IMR-90 (cell line): ENCODE data around the gene LIN52. TPM values are rescaled to one million over a fixed set of nuclear protein-coding genes. Genes with fewer than 3 reads are reported as not detected.

Source experiments
- ATAC-seq: fragments of 200-7000 bp; cut with Tn5 transposase; 2 replicates; pipeline ENCODE4 v1.9.1; 2020; ENCODE audit warnings: low read depth, mild to moderate bottlenecking, moderate library complexity
- BruUV-seq: library from RNA; stranded (reverse); fragments of 400-500 nt; replicated peaks from 2 replicates; lab custom pipeline; 2021; lab: Mats Ljungman, UMichigan
- CTCF ChIA-PET: fragments of 300-600 bp; formaldehyde crosslinking; extraction: SDS; loops from one replicate; lab custom pipeline; 2021; ENCODE audit warnings: antibody characterized with exemption; lab: Yijun Ruan, JAX
- POLR2A ChIA-PET: fragments of 300-600 bp; sonication (Branson Sonifier 250); formaldehyde crosslinking; loops from one replicate; lab custom pipeline; 2022; ENCODE audit warnings: antibody characterized with exemption; ENCODE audit not compliant: unreplicated experiment; lab: Charles Lee
- DNase-seq: peaks from one replicate; pipeline ENCODE4 v3.0.0; 2013
- H2AFZ ChIP-seq: replicated peaks from 2 replicates; pipeline ENCODE3; 2013; ENCODE audit warnings: low read length, mild to moderate bottlenecking; ENCODE audit not compliant: poor library complexity
- H2AK5ac ChIP-seq: 2 replicates; pipeline ENCODE4 v1.6.1; 2013; ENCODE audit warnings: low read depth, low read length, inconsistent platforms
- H2AK9ac ChIP-seq: replicated peaks from 2 replicates; pipeline ENCODE3; 2013; ENCODE audit warnings: mild to moderate bottlenecking, low read depth, low read length, moderate library complexity; ENCODE audit not compliant: poor library complexity
- H2BK120ac ChIP-seq: 2 replicates; pipeline ENCODE4 v1.6.1; 2013; ENCODE audit warnings: low read depth, low read length, inconsistent platforms
- H2BK15ac ChIP-seq: 3 replicates; pipeline ENCODE4 v1.6.1; 2013; ENCODE audit warnings: low read depth, low read length, inconsistent platforms
- H2BK20ac ChIP-seq: 2 replicates; pipeline ENCODE4 v1.6.1; 2013; ENCODE audit warnings: low read depth, mild to moderate bottlenecking, inconsistent platforms, low read length, moderate library complexity
- H2BK5ac ChIP-seq: 2 replicates; pipeline ENCODE4 v1.6.1; 2013; ENCODE audit warnings: mild to moderate bottlenecking, low read depth, low read length, inconsistent platforms; ENCODE audit not compliant: poor library complexity, severe bottlenecking
- H3K14ac ChIP-seq: replicated peaks from 2 replicates; pipeline ENCODE4 v1.6.1; 2013; ENCODE audit warnings: low read depth, low read length, inconsistent platforms
- H3K18ac ChIP-seq: 2 replicates; pipeline ENCODE4 v1.6.1; 2013; ENCODE audit warnings: low read depth, low read length, control low read depth
- H3K23ac ChIP-seq: 2 replicates; pipeline ENCODE4 v1.6.1; 2013; ENCODE audit warnings: low read depth, low read length, inconsistent platforms
- H3K27ac ChIP-seq: 2 replicates; pipeline ENCODE4 v1.5.1; 2013; ENCODE audit warnings: mild to moderate bottlenecking, control low read depth, low read length; ENCODE audit not compliant: insufficient read depth
- H3K27me3 ChIP-seq: 2 replicates; pipeline ENCODE4 v1.6.1; 2013; ENCODE audit warnings: low read length; ENCODE audit not compliant: control insufficient read depth, insufficient read depth
- H3K36me3 ChIP-seq: 2 replicates; pipeline ENCODE4 v1.6.1; 2013; ENCODE audit warnings: low read length, mixed read lengths; ENCODE audit not compliant: control insufficient read depth, insufficient read depth
- H3K4ac ChIP-seq: 2 replicates; pipeline ENCODE4 v1.6.1; 2013; ENCODE audit warnings: low read depth, low read length, inconsistent platforms
- H3K4me1 ChIP-seq: 2 replicates; pipeline ENCODE4 v1.6.1; 2013; ENCODE audit warnings: low read length, mixed read lengths; ENCODE audit not compliant: control insufficient read depth, insufficient read depth
- H3K4me2 ChIP-seq: 2 replicates; pipeline ENCODE4 v1.6.1; 2013; ENCODE audit warnings: low read depth, mild to moderate bottlenecking, control low read depth, low read length, moderate library complexity
- H3K4me3 ChIP-seq: 2 replicates; pipeline ENCODE4 v1.5.1; 2013; ENCODE audit warnings: low read depth, mild to moderate bottlenecking, control low read depth, low read length, moderate library complexity; ENCODE audit not compliant: insufficient read depth
- H3K56ac ChIP-seq: 2 replicates; pipeline ENCODE4 v1.6.1; 2013; ENCODE audit warnings: low read length, inconsistent platforms; ENCODE audit not compliant: insufficient read depth; ENCODE audit errors: extremely low read depth
- H3K79me1 ChIP-seq, 2 experiments: 2 replicates each; pipeline ENCODE4 v1.6.1; 2013; ENCODE audit warnings: low read length in 2 of 2, inconsistent platforms in 1 of 2, low read depth in 1 of 2
- H3K9ac ChIP-seq: 2 replicates; pipeline ENCODE4 v1.6.1; 2013; ENCODE audit warnings: low read depth, low read length, control low read depth
- H3K9me1 ChIP-seq: 2 replicates; pipeline ENCODE4 v1.6.1; 2013; ENCODE audit warnings: low read length, inconsistent platforms; ENCODE audit not compliant: insufficient read depth
- H3K9me3 ChIP-seq: 2 replicates; pipeline ENCODE4 v1.6.1; 2013; ENCODE audit warnings: low read length; ENCODE audit not compliant: control insufficient read depth, insufficient read depth
- H4K20me1 ChIP-seq: 2 replicates; pipeline ENCODE4 v1.6.1; 2013; ENCODE audit warnings: low read length, inconsistent platforms; ENCODE audit not compliant: insufficient read depth
- H4K5ac ChIP-seq: 2 replicates; pipeline ENCODE4 v1.6.1; 2013; ENCODE audit warnings: mild to moderate bottlenecking, low read depth, low read length, control low read depth
- H4K8ac ChIP-seq, 2 experiments: 2 replicates each; pipeline ENCODE4 v1.6.1; 2013; ENCODE audit warnings: low read depth in 2 of 2, low read length in 2 of 2, control low read depth in 1 of 2, inconsistent platforms in 1 of 2
- H4K91ac ChIP-seq: 2 replicates; pipeline ENCODE4 v1.6.1; 2013; ENCODE audit warnings: low read depth, low read length, inconsistent platforms; ENCODE audit not compliant: insufficient read depth
- BHLHE40 ChIP-seq: fragments of 150-350 bp; IDR thresholded peaks from 2 replicates; pipeline ENCODE4 v1.6.1; 2016; ENCODE audit warnings: mild to moderate bottlenecking, low read depth, low read length
- CEBPB ChIP-seq: IDR thresholded peaks from 2 replicates; pipeline ENCODE4 v1.6.1; 2012; ENCODE audit warnings: low read depth, low read length, improper control_type of control experiment
- CHD1 ChIP-seq: IDR thresholded peaks from 2 replicates; pipeline ENCODE4 v1.6.1; 2012; ENCODE audit warnings: low read depth, low read length, improper control_type of control experiment
- MAZ ChIP-seq: IDR thresholded peaks from 2 replicates; pipeline ENCODE4 v1.6.1; 2012; ENCODE audit warnings: low read depth, mild to moderate bottlenecking, low read length, improper control_type of control experiment, moderate library complexity, borderline replicate concordance
- MXI1 ChIP-seq: IDR thresholded peaks from 2 replicates; pipeline ENCODE4 v1.6.1; 2012; ENCODE audit warnings: low read depth, mild to moderate bottlenecking, low read length, moderate library complexity, borderline replicate concordance
- NFE2L2 ChIP-seq: fragments of 150-350 bp; IDR thresholded peaks from 2 replicates; pipeline ENCODE4 v1.6.1; 2016; ENCODE audit warnings: low read depth, mild to moderate bottlenecking, low read length
- POLR2A ChIP-seq: IDR thresholded peaks from 2 replicates; pipeline ENCODE4 v1.6.1; 2012; ENCODE audit warnings: mild to moderate bottlenecking, low read depth, low read length
- RAD21 ChIP-seq: IDR thresholded peaks from 2 replicates; pipeline ENCODE4 v1.6.1; 2012; ENCODE audit warnings: low read length, improper control_type of control experiment
- RFX5 ChIP-seq: IDR thresholded peaks from 2 replicates; pipeline ENCODE4 v1.8.0; 2012; ENCODE audit warnings: low read depth, mild to moderate bottlenecking, low read length, moderate library complexity
- SMC3 ChIP-seq: fragments of 150-350 bp; IDR thresholded peaks from 2 replicates; pipeline ENCODE4 v1.6.1; 2016; ENCODE audit warnings: low read depth, mild to moderate bottlenecking, antibody characterized with exemption, low read length, moderate library complexity
- WGBS, 2 experiments: methylation state at CpG; one replicate each; pipeline versions ENCODE4 v1.1.5 to v1.1.7; 2013; ENCODE audit warnings: missing lambda C conversion rate in 2 of 2; ENCODE audit not compliant: insufficient read length in 1 of 2; ENCODE audit errors: extremely low coverage in 2 of 2; 5-methylcytosine and 5-hydroxymethylcytosine counted together
- dilution Hi-C: fragments of 300-500 bp; cut with HindIII; formaldehyde crosslinking; loops from one replicate; pipeline ENCODE4 v1.14.3; 2018; ENCODE audit warnings: low sequenced_read_pairs; ENCODE audit not compliant: unreplicated experiment
- in situ Hi-C: fragments of 300-500 bp; cut with MboI; formaldehyde crosslinking; loops from 3 replicates; pipeline ENCODE4 v1.14.3; 2019; ENCODE audit warnings: low sequenced_read_pairs, inconsistent platforms, mixed read lengths
- intact Hi-C: fragments of 100-400 bp; cut with micrococcal nuclease; formaldehyde crosslinking; loops from 2 replicates; pipeline ENCODE4 v1.10.0; 2022
- polyA plus RNA-seq, 3 experiments: library from polyadenylated mRNA; depleted of rRNA; stranded (reverse); fragments of >200 nt; gene quantifications; 2 replicates each; pipeline ENCODE4 v1.2.3, GENCODE V29; 2012; ENCODE audit warnings: low replicate concordance in 1 of 3
- total RNA-seq: library from RNA; depleted of rRNA; stranded (reverse); fragments of >200 nt; gene quantifications from 2 replicates; pipeline ENCODE4 v1.2.3, GENCODE V29; 2012
- TF ChIP-seq, protein P1 (sequence below): fragments of 150-350 bp; IDR thresholded peaks from 2 replicates; pipeline ENCODE4 v1.6.1; 2016; ENCODE audit warnings: low read depth, mild to moderate bottlenecking, low read length, moderate library complexity, borderline replicate concordance
- TF ChIP-seq, protein P2 (sequence below): conservative IDR thresholded peaks from 2 replicates; pipeline ENCODE4 v1.5.1; 2012; ENCODE audit warnings: mild to moderate bottlenecking, low read depth, low read length, improper control_type of control experiment
- TF ChIP-seq, protein P3 (sequence below): fragments of 150-350 bp; IDR thresholded peaks from 2 replicates; pipeline ENCODE4 v1.6.1; 2017; ENCODE audit warnings: mild to moderate bottlenecking, antibody characterized with exemption, low read length, low read depth

Gene LIN52
- total and polyA plus RNA-seq, 2 of the 4 experiments (the other 2 are of a cell fraction): 6.1 to 11.5 TPM

DNA sequence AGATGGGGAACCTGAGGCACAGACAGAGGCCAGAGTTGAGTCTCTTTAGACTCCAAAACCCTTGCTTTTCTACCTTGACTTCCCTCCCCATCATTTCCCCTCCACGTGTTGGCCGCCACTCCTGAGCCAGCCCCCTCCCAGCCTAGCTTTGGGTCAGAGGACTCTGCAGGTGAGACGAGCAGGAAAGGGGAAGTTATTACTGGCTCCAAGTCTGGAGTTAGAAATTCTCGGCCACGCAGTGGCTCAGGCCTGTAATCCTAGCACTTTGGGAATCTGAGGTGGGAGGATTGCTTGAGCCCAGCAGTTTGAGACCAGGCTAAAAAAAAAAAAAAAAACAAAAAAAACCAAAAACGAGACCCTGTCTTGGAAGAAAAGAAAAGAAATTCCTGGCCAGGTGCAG, 163.3 kb downstream of the LIN52 start:
- DNase-seq: no peak
- Histone ChIP-seq H4K8ac (no peak overlapping the region), H3K4ac (no peak overlapping the region), H3K9me1 (no peaks in the 10 kb centered on the region), H2BK5ac (no peak overlapping the region), H4K91ac (no peak overlapping the region), H2BK120ac (no peak overlapping the region), H3K14ac (no peak overlapping the region), H3K4me2 (no peak overlapping the region), H3K18ac (no peak overlapping the region), H3K36me3 (no peaks in the 10 kb centered on the region), H3K27me3 (peaks cover 65% of the 10 kb centered on the region), H3K4me3 (no peak overlapping the region), H3K56ac (no peak overlapping the region), H4K20me1 (peaks cover 2% of the 10 kb centered on the region; the same call in 1 of the 2 replicates), H3K27ac (no peak overlapping the region), H3K9me3 (no peaks in the 10 kb centered on the region), H4K5ac (no peak overlapping the region), H2BK15ac (no peak overlapping the region), H3K4me1 (no peaks in the 10 kb centered on the region), H3K9ac (no peak overlapping the region), H2AFZ (no peak overlapping the region), H2BK20ac (no peak overlapping the region), H2AK5ac (no peak overlapping the region), H3K79me1 (no peaks in the 10 kb centered on the region), H2AK9ac (no peak overlapping the region), H3K23ac (no peak overlapping the region)
- no TSS peak for BruUV-seq
- POLR2A ChIA-PET: no interaction called here
- intact Hi-C loops: no loop called here
- in situ Hi-C loops: no loop called here
- TF ChIP-seq, protein P1, sequence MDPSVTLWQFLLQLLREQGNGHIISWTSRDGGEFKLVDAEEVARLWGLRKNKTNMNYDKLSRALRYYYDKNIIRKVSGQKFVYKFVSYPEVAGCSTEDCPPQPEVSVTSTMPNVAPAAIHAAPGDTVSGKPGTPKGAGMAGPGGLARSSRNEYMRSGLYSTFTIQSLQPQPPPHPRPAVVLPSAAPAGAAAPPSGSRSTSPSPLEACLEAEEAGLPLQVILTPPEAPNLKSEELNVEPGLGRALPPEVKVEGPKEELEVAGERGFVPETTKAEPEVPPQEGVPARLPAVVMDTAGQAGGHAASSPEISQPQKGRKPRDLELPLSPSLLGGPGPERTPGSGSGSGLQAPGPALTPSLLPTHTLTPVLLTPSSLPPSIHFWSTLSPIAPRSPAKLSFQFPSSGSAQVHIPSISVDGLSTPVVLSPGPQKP: no peak
- TF ChIP-seq POLR2A (no peak), RFX5 (no peak), MAZ (no peak), CEBPB (no peak), CHD1 (no peak), RAD21 (no peak), SMC3 (no peak), MXI1 (no peak), NFE2L2 (no peak), BHLHE40 (no peak)
- TF ChIP-seq, protein P2, sequence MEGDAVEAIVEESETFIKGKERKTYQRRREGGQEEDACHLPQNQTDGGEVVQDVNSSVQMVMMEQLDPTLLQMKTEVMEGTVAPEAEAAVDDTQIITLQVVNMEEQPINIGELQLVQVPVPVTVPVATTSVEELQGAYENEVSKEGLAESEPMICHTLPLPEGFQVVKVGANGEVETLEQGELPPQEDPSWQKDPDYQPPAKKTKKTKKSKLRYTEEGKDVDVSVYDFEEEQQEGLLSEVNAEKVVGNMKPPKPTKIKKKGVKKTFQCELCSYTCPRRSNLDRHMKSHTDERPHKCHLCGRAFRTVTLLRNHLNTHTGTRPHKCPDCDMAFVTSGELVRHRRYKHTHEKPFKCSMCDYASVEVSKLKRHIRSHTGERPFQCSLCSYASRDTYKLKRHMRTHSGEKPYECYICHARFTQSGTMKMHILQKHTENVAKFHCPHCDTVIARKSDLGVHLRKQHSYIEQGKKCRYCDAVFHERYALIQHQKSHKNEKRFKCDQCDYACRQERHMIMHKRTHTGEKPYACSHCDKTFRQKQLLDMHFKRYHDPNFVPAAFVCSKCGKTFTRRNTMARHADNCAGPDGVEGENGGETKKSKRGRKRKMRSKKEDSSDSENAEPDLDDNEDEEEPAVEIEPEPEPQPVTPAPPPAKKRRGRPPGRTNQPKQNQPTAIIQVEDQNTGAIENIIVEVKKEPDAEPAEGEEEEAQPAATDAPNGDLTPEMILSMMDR: no peak
- TF ChIP-seq, protein P3, sequence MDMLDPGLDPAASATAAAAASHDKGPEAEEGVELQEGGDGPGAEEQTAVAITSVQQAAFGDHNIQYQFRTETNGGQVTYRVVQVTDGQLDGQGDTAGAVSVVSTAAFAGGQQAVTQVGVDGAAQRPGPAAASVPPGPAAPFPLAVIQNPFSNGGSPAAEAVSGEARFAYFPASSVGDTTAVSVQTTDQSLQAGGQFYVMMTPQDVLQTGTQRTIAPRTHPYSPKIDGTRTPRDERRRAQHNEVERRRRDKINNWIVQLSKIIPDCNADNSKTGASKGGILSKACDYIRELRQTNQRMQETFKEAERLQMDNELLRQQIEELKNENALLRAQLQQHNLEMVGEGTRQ: no peak
- dilution Hi-C loops: no loop called here
- CTCF ChIA-PET: interaction anchor here (1.0 kb wide), 1 partner anchor 9 kb away, joined by 3 read pairs; no protein-coding TSS in a partner anchor
- WGBS, 2 experiments: no CpG with 5 or more reads among the region's 6 CpGs
- no peak for ATAC-seq
